ENCODE data around the gene RTN4.
A peak's percentile ranks its signal among the peaks of the same experiment; 100 is the strongest.
"Not testable (repeated sequence)": the region's sequence is repeated elsewhere in the genome, so short reads cannot be mapped to it uniquely, and the experiment has no call there.

Gene RTN4

GRCh38 chr2:55056024-55056521, 5.8 kb upstream of the RTN4 start:
- peak overlapping the region; percentile 26 for H3K4me3 ChIP-seq (ENCODE audit: low read depth, low read length)
- TF ChIP-seq, protein P1, sequence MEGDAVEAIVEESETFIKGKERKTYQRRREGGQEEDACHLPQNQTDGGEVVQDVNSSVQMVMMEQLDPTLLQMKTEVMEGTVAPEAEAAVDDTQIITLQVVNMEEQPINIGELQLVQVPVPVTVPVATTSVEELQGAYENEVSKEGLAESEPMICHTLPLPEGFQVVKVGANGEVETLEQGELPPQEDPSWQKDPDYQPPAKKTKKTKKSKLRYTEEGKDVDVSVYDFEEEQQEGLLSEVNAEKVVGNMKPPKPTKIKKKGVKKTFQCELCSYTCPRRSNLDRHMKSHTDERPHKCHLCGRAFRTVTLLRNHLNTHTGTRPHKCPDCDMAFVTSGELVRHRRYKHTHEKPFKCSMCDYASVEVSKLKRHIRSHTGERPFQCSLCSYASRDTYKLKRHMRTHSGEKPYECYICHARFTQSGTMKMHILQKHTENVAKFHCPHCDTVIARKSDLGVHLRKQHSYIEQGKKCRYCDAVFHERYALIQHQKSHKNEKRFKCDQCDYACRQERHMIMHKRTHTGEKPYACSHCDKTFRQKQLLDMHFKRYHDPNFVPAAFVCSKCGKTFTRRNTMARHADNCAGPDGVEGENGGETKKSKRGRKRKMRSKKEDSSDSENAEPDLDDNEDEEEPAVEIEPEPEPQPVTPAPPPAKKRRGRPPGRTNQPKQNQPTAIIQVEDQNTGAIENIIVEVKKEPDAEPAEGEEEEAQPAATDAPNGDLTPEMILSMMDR (conservative IDR thresholded peaks at IDR 0.05; ENCODE audit: low read depth, low read length), result no peak
- DNase-seq (ENCODE audit: low read depth), result peak; percentile 66

DNA sequence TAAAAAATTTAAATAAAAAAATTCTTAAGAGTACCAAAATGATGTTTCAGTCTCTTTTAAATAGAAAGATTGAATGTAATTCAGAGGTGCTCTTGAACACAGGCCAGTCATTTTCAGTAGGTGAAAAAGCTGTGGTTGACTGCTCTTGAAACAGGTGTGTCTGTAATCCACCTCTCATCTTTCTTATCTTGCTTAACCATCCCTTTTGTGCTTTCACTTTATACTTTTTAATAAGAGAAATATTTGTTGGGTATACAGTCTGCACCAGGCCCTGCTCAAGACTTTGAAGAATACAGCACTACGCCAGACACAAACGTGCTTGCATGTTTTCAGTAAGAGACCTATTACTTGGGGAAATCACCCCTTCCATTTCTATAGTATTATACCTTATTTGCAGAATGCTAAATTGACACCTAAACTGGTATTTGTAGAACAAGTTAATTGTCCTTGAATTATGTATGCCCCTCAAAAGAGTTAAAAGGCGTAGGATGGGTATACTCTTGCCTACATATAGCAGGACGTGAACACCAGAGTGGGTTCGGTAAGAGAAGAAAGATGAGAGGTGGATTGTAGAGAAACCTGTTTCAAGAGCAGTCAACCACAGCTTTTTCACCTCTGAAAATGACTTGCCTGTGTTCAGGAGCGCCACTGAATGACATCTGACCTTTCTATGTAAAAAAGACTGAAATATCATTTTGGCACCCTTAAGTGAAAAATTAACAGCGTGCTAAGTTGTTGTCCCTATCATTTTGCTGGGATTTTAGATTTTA, 4.0 kb upstream of the RTN4 start:
- DNase-seq (ENCODE audit: low read depth), result no peak
- TF ChIP-seq, protein P1 (conservative IDR thresholded peaks at IDR 0.05; ENCODE audit: low read depth, low read length), result no peak
- H3K4me3 ChIP-seq (ENCODE audit: low read depth, low read length), result no peak overlapping the region

DNA sequence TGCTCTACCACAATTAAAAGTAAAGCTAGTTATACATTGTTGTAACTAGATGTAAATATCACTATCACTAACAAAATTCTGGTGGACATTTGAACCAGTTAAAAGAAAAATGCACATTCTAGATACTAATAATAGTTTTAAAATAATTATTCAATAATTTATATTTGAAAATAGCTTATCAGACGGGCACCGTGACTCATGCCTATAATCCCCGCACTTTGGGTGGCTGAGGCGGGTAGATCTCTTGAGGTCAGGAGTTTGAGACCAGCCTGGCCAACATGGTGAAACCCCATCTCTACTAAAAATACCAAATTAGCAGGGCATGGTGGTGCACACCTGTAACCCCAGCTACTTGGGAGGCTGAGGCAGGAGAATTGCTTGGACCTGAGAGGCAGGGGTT, 3.0 kb upstream of the RTN4 start:
- DNase-seq (ENCODE audit: low read depth); H3K4me3 ChIP-seq (ENCODE audit: low read depth, low read length): not testable (repeated sequence)

- no peak for DNase-seq (ENCODE audit: low read depth)
- H3K4me3 ChIP-seq (ENCODE audit: low read depth, low read length), result no peak overlapping the region
- TF ChIP-seq, protein P1 (conservative IDR thresholded peaks at IDR 0.05; ENCODE audit: low read depth, low read length), result no peak
Observed at GRCh38 chr2:55052129-55053061, 2.1 kb upstream of the RTN4 start.

DNA sequence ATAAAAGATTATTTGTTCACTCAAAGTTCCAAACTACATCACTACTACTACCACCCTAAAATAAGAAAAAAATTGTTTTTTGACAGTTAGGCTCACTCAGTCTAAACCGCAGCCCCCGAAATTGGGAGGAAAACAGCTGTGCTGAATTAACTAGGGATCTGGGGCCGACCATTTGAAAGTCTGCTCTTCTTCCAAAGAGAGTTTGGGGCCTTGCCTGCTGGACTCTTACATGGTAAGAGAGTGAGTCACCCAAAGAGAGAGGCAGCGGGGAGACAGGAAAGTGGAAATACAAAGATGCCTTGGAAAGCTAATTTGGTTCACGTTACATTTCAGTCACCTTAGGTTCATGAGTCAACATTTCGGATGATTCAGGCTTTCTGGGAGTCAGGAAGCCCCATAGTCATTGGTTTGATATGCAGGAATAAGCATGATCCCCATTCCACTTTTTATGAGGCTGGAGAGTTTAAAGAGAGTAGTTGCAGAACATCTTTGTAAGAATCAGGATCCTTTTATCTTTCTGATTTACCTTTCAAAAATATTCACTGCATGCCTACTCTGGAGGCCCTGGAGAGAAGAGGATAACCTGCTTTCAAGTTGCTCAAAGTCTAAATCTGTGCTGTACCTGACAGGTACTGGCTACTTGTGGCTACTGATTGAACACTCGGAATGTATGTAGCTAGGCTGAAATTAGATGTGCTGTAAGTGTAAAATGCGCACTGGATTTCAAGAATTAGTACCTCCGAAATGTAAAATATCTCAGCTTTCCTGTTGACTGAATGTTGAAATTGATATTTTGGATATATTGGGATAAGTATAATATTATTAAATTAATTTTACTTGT, 995 bp upstream of the RTN4 start:
- H3K4me3 ChIP-seq (ENCODE audit: low read depth, low read length), result peak overlapping the region; percentile 93
- DNase-seq (ENCODE audit: low read depth), result peak; percentile 98
- TF ChIP-seq, protein P1 (conservative IDR thresholded peaks at IDR 0.05; ENCODE audit: low read depth, low read length), result no peak

GRCh38 chr2:55049821-55050099, 491 bp downstream of the RTN4 start:
- TF ChIP-seq, protein P1 (conservative IDR thresholded peaks at IDR 0.05; ENCODE audit: low read depth, low read length), result no peak
- H3K4me3 ChIP-seq (ENCODE audit: low read depth, low read length), result peak overlapping the region; percentile 93
- no peak for DNase-seq (ENCODE audit: low read depth)
